H9 (cell line): ENCODE data around the gene ERO1B. TPM values are rescaled to one million over a fixed set of nuclear protein-coding genes. Genes with fewer than 3 reads are reported as not detected.

ENCODE experiments used
- DNase-seq: peaks from one replicate; pipeline ENCODE4 v3.0.0-alpha.2; 2017
- H2AFZ ChIP-seq: one replicate; pipeline ENCODE4 v1.6.1; 2013; ENCODE audit warnings: mild to moderate bottlenecking, low read length, control low read depth, moderate library complexity
- H2AK5ac ChIP-seq: 2 replicates; pipeline ENCODE4 v1.6.1; 2013; ENCODE audit warnings: low read length, control low read depth, mixed read lengths; ENCODE audit not compliant: insufficient read length
- H2BK120ac ChIP-seq: one replicate; pipeline ENCODE4 v1.6.1; 2013; ENCODE audit warnings: low read depth, mild to moderate bottlenecking, low read length, control low read depth, inconsistent platforms; ENCODE audit not compliant: poor library complexity, severe bottlenecking
- H2BK12ac ChIP-seq: 2 replicates; pipeline ENCODE4 v1.6.1; 2013; ENCODE audit warnings: low read length, control low read depth, mixed read lengths, low read depth; ENCODE audit not compliant: insufficient read length
- H2BK15ac ChIP-seq: 2 replicates; pipeline ENCODE4 v1.6.1; 2013; ENCODE audit warnings: low read depth, low read length, control low read depth
- H2BK20ac ChIP-seq: one replicate; pipeline ENCODE4 v1.6.1; 2013; ENCODE audit warnings: low read depth, mild to moderate bottlenecking, low read length, control low read depth, inconsistent platforms; ENCODE audit not compliant: poor library complexity, severe bottlenecking
- H2BK5ac ChIP-seq: 2 replicates; pipeline ENCODE4 v1.6.1; 2013; ENCODE audit warnings: low read length, control low read depth, mixed read lengths; ENCODE audit not compliant: insufficient read length
- H3K14ac ChIP-seq: 2 replicates; pipeline ENCODE4 v1.6.1; 2013; ENCODE audit warnings: low read length, control low read depth; ENCODE audit not compliant: insufficient read depth
- H3K18ac ChIP-seq: 2 replicates; pipeline ENCODE4 v1.6.1; 2013; ENCODE audit warnings: low read depth, mild to moderate bottlenecking, mixed read lengths, low read length, control low read depth; ENCODE audit not compliant: insufficient read length
- H3K23ac ChIP-seq: 2 replicates; pipeline ENCODE4 v1.6.1; 2013; ENCODE audit warnings: low read length, control low read depth, mixed read lengths, low read depth; ENCODE audit not compliant: insufficient read length
- H3K23me2 ChIP-seq: 2 replicates; pipeline ENCODE4 v1.6.1; 2013; ENCODE audit warnings: low read depth, mild to moderate bottlenecking, mixed read lengths, low read length, control low read depth; ENCODE audit not compliant: insufficient read length, poor library complexity, severe bottlenecking
- H3K27ac ChIP-seq: 2 replicates; pipeline ENCODE4 v1.5.1; 2013; ENCODE audit warnings: low read length, control low read depth, mixed read lengths, low read depth; ENCODE audit not compliant: insufficient read length
- H3K27me3 ChIP-seq: 2 replicates; pipeline ENCODE4 v1.6.1; 2013; ENCODE audit warnings: low read length, control low read depth, inconsistent platforms; ENCODE audit not compliant: insufficient read depth
- H3K4ac ChIP-seq: 2 replicates; pipeline ENCODE4 v1.6.1; 2013; ENCODE audit warnings: low read depth, mild to moderate bottlenecking, control low read depth, inconsistent platforms, low read length, moderate library complexity
- H3K4me1 ChIP-seq: 2 replicates; pipeline ENCODE4 v1.6.1; 2013; ENCODE audit warnings: low read length, control low read depth, inconsistent platforms; ENCODE audit not compliant: insufficient read depth
- H3K4me2 ChIP-seq: 2 replicates; pipeline ENCODE4 v1.6.1; 2013; ENCODE audit warnings: low read length, control low read depth, mixed read lengths; ENCODE audit not compliant: insufficient read length, insufficient read depth
- H3K56ac ChIP-seq: 2 replicates; pipeline ENCODE4 v1.6.1; 2013; ENCODE audit warnings: low read depth, mild to moderate bottlenecking, mixed read lengths, low read length, control low read depth; ENCODE audit not compliant: insufficient read length
- H3K79me1 ChIP-seq: 2 replicates; pipeline ENCODE4 v1.6.1; 2013; ENCODE audit warnings: low read depth, mild to moderate bottlenecking, moderate library complexity, low read length, control low read depth, inconsistent platforms; ENCODE audit not compliant: insufficient read depth, poor library complexity, severe bottlenecking
- H3K79me2 ChIP-seq: 2 replicates; pipeline ENCODE4 v1.6.1; 2013; ENCODE audit warnings: low read length, control low read depth, inconsistent platforms; ENCODE audit not compliant: insufficient read depth
- H3K9ac ChIP-seq: 2 replicates; pipeline ENCODE4 v1.6.1; 2013; ENCODE audit warnings: low read length, control low read depth, mixed read lengths; ENCODE audit not compliant: insufficient read length; ENCODE audit errors: extremely low read depth
- H3K9me3 ChIP-seq: one replicate; pipeline ENCODE4 v1.6.1; 2013; ENCODE audit warnings: low read depth, low read length, inconsistent platforms; ENCODE audit not compliant: control insufficient read depth
- H3T11ph ChIP-seq: one replicate; pipeline ENCODE4 v1.6.1; 2013; ENCODE audit warnings: mild to moderate bottlenecking, low read length, control low read depth, inconsistent platforms
- H4K20me1 ChIP-seq: one replicate; pipeline ENCODE4 v1.6.1; 2013; ENCODE audit not compliant: control insufficient read depth, insufficient read length, insufficient read depth
- H4K5ac ChIP-seq: 2 replicates; pipeline ENCODE4 v1.6.1; 2013; ENCODE audit warnings: low read depth, mild to moderate bottlenecking, mixed read lengths, low read length, control low read depth; ENCODE audit not compliant: insufficient read length
- H4K8ac ChIP-seq: replicated peaks from 2 replicates; pipeline ENCODE4 v1.6.1; 2013; ENCODE audit warnings: low read length, control low read depth, mixed read lengths, low read depth; ENCODE audit not compliant: insufficient read length
- H4K91ac ChIP-seq: 2 replicates; pipeline ENCODE4 v1.6.1; 2013; ENCODE audit warnings: low read depth, mild to moderate bottlenecking, moderate library complexity, mixed read lengths, low read length, control low read depth; ENCODE audit not compliant: insufficient read length
- H3K27ac Mint-ChIP-seq, 3 experiments: 2 replicates in 2 of 3; 3 replicates in 1 of 3; pipeline ENCODE4 v1.8.0; 2020 to 2021; ENCODE audit warnings: mixed read lengths in 3 of 3, mild to moderate bottlenecking in 1 of 3, moderate library complexity in 1 of 3
- H3K27me3 Mint-ChIP-seq: 2 replicates; pipeline ENCODE4 v1.8.0; 2021; ENCODE audit warnings: low read depth, mild to moderate bottlenecking, moderate library complexity, mixed read lengths
- H3K36me3 Mint-ChIP-seq, 3 experiments: 2 replicates in 2 of 3; 3 replicates in 1 of 3; pipeline ENCODE4 v1.8.0; 2020 to 2021; ENCODE audit warnings: low read depth in 3 of 3, mixed read lengths in 3 of 3; ENCODE audit not compliant: insufficient read depth in 1 of 3
- H3K4me1 Mint-ChIP-seq, 2 experiments: 2 replicates each; pipeline ENCODE4 v1.8.0; 2020; ENCODE audit warnings: mixed read lengths in 2 of 2
- H3K4me3 Mint-ChIP-seq, 2 experiments: 2 replicates in 1 of 2; 3 replicates in 1 of 2; pipeline ENCODE4 v1.8.0; 2020 to 2021; ENCODE audit warnings: mild to moderate bottlenecking in 2 of 2, mixed read lengths in 2 of 2, moderate library complexity in 1 of 2
- H3K9me3 Mint-ChIP-seq, 2 experiments: 2 replicates in 1 of 2; 3 replicates in 1 of 2; pipeline ENCODE4 v1.8.0; 2020; ENCODE audit warnings: mild to moderate bottlenecking in 2 of 2, mixed read lengths in 2 of 2, moderate library complexity in 1 of 2
- CTCF ChIP-seq: fragments of 200-600 bp; sonication (generic); conservative IDR thresholded peaks from 3 replicates; pipeline ENCODE4 v1.8.0; 2021; ENCODE audit warnings: antibody characterized with exemption, mild to moderate bottlenecking
- WGBS: extraction: QIAGEN DNeasy Blood & Tissue Kit; methylation state at CpG from one replicate; pipeline ENCODE4 v1.1.7; 2013; ENCODE audit warnings: missing lambda C conversion rate, low lambda C conversion rate, mixed read lengths; ENCODE audit not compliant: insufficient read length; ENCODE audit errors: extremely low coverage; 5-methylcytosine and 5-hydroxymethylcytosine counted together
- total RNA-seq: library from RNA; stranded (reverse); gene quantifications from 2 replicates; pipeline ENCODE4 v1.2.1, GENCODE V29; 2021

The ERO1B gene
- total RNA-seq, 1 experiment from 2014 or later = 1.5 TPM

- Histone ChIP-seq H3K4ac (no peak overlapping the region), H2BK120ac (no peak overlapping the region), H3K79me2 (no peaks in the 10 kb centered on the region), H4K8ac (no peak overlapping the region), H4K91ac (no peak overlapping the region), H2BK15ac (no peak overlapping the region), H3K4me1 (no peaks in the 10 kb centered on the region), H3K23ac (no peak overlapping the region), H3K23me2 (no peaks in the 10 kb centered on the region), H3K56ac (no peak overlapping the region), H3K9me3 (no peaks in the 10 kb centered on the region), H2AK5ac (no peak overlapping the region), H3K4me2 (no peak overlapping the region), H4K20me1 (no peaks in the 10 kb centered on the region), H3T11ph (no peak overlapping the region), H2BK12ac (no peak overlapping the region), H2BK20ac (no peak overlapping the region), H2BK5ac (no peak overlapping the region), H3K79me1 (no peaks in the 10 kb centered on the region), H4K5ac (no peak overlapping the region), H3K27me3 (no peaks in the 10 kb centered on the region), H3K9ac (no peak overlapping the region), H3K27ac (no peak overlapping the region), H3K14ac (no peak overlapping the region), H2AFZ (no peak overlapping the region), H3K18ac (no peak overlapping the region)
- H3K9me3 Mint-ChIP-seq = no peaks in the 10 kb centered on the region
- H3K27me3 Mint-ChIP-seq = no peaks in the 10 kb centered on the region
- H3K4me3 Mint-ChIP-seq = no peak overlapping the region
- no peak for TF ChIP-seq CTCF
- no peaks in the 10 kb centered on the region for H3K4me1 Mint-ChIP-seq
- DNase-seq = no peak
- no CpG with 5 or more reads among the region's 4 CpGs for WGBS
- H3K36me3 Mint-ChIP-seq = no peaks in the 10 kb centered on the region
- no peak overlapping the region for H3K27ac Mint-ChIP-seq
Observed at GRCh38 chr1:236228411-236228810, 53.3 kb downstream of the ERO1B start.
